SKM-1 (cell line): ENCODE data around the gene MACROH2A2.

Experiments used
- DNase-seq: peaks from one replicate; lab custom pipeline; 2025; ENCODE audit not compliant: unreplicated experiment; lab: John Stamatoyannopoulos, UW

Gene MACROH2A2

DNA sequence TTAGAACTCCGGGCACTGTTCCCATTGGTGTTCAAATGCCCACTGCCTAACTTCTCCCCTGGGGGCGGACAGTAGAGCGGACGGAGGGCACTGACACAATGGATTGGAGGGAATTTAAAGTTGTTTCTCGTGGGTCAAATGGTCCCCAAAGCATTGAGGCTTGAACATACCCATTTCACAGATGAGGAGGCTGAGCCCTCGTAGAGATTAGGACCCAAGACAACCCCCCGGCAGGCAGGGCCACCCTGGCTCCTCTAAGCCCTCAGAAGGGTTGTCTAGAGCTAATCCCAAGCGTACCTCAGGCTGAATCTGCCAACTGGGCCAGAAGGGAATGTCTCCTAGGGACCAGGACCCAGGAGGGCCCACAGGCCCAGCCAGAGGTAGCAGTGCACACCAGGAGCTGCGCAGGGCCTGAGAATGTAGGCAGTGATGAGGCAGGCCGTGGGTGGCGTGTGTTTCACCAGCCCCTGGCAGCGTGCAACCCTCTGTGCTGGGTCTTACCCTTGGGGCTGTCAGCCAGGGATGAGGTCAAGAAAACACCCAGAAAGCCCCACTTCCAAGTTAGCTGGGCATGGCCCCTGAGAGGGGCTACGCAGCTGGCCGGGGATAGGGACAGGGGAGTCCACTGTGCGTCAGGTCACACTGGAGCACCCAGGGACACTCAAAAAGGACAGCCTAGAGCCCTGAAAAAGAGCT is 74.2 kb downstream of the MACROH2A2 start:
- DNase-seq = no peak

DNA sequence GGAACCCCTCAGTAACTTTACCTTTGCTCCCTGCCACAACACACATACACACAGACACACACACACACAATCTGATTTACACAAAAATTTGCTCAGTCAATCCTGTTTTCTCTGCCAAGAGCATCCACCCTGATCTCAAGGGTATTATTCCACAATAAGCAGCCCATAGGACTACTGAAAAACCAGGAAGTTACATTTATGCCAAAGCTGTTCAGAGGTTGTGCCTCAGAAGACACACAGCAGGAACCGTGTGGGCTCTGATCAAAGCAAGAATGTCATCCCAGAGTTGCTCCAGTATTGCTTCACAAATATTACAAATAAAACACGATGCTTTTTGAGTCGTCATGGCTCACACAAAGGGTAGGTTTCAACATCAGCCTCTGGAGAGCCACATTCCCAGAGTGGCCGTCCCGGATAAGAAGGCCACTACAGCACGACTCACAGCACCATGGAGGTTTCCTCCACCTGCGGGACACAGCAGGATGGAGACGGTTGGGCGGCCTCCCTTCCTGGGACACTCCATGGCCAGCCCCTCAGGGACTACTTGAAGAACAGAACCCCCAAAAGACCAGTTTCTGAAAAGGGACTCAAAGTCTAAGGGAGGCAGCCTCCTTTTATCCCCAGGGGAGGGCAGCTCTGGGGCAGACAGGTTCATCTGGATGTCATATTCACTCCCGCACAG is 78.4 kb downstream of the MACROH2A2 start:
- DNase-seq = no peak

DNA sequence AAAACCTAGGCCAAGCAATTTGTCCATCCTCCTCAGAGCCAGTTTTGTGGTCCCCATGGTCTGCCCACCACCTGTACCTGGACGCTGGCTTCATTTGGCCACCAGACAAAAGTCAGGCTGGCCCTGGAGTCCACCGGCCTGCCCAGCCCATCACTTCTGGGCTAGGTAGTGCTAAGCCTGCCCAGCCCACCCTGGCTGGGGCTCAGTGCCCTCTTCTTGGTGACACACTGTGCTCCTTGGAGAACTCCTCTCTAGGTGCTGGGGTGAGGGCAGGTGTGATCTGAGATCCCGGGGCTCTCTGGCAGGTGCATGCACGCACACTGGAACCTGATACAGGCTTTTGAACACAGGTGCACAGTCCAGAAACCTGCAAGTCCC is 78.9 kb downstream of the MACROH2A2 start:
- no peak for DNase-seq

DNA sequence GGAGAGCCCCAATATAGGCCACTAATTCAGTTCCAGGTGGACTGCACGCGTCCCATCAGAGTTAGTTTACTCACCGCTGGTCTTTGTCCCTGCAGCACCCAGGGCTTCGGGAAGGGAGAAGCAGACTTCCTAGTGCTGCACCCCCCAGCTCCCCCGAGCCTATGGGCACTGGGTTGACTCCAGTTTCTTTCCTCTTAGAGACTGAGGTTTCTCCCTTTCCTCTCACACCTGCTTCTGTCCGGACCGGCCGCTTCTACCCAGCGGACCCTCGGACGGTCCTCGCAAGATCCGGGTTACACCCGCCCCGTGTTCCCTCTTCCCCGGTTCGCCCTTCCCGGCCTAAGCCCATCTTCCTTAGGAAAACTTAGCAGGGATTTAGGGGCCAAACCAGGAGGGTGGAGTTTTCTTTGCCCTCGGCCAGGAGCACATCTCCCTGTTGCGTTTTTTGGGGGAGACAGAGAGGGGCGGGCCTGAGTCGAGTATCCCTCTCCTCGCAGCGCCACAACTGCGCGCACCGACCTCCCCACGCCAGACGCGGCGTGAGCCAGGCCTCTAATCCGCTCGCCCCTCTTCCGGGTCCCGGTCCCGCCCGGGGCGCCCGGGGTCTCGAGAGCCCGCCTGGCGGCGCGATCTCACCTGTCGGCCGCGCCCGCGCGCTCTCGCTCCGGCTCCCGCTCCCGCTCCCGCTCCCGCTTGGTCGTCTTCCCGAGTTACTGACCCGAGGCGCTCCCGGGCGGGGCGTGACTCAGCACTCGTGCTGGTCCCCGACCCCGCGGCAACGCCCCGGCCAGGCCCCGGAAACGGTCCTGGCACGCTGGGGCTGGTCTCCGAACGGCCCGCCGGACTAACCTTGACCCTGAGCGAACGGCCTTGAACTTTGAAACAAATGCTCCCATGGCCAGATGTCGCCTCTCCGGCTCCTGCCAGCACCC is 79.7 kb downstream of the MACROH2A2 start, which contains the start of gene AIFM2:
Gene AIFM2 (minus strand): TSS at position 728 of the 932 bp plus-strand sequence. CDS start 8,741 bp downstream, outside the sequence.
- DNase-seq = no peak

DNA sequence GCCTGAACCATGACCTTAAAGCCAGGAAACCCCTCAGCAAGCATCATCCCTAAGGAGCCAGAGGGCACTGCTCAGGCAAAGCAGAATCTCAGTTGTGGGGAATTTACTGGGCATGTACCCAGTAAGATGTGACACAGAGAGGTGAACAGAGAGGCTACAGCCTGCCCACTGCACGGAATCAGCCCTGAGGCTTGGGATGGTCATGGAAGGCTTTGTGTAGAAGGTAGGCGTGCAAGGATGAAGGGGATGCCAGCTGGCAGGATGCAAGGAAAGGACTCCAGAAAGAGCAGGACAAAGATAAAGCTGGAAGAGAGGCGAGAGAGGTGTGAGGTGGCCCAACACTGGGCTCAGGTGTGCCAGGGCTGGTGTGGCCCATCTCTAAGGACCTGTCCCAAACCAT is 82.4 kb downstream of the MACROH2A2 start:
- no peak for DNase-seq

DNA sequence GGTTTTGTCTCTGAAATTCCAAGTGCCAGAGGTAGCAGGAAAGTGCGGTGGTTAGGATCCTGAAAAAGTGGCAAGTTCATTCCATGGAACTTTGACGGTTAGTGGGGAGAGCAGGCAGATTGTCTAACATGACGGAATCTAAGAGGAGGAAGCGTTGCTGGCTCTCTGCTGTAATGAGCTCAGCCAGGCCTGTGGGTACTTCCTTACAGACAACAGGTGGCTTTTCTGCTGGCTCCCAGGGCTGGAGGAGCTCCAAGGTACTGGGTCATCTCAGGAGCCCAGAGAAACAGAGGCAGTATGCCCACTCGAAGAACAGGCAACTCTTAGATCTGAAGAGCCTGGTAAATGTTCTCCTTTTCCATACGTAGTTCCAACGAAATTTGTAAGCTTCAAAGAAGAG is 83.0 kb downstream of the MACROH2A2 start:
- DNase-seq = no peak

DNA sequence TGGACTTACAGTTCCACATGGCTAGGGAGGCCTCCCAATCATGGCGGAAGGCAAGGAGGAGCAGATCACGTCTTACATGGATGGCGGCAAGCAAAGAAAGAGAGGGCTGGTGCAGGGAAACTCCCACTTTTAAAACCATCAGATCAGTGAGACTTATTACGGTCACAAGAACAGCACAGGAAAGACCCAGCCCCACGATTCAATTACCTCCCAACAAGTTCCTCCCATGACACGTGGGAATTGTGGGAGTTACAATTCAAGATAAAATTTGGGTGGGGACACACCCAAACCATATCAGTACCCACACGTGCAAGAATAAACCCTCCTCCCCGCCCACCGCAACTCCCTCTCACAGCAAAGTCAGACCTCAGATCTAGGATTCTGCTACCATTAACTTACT is 84.5 kb downstream of the MACROH2A2 start:
- no peak for DNase-seq

DNA sequence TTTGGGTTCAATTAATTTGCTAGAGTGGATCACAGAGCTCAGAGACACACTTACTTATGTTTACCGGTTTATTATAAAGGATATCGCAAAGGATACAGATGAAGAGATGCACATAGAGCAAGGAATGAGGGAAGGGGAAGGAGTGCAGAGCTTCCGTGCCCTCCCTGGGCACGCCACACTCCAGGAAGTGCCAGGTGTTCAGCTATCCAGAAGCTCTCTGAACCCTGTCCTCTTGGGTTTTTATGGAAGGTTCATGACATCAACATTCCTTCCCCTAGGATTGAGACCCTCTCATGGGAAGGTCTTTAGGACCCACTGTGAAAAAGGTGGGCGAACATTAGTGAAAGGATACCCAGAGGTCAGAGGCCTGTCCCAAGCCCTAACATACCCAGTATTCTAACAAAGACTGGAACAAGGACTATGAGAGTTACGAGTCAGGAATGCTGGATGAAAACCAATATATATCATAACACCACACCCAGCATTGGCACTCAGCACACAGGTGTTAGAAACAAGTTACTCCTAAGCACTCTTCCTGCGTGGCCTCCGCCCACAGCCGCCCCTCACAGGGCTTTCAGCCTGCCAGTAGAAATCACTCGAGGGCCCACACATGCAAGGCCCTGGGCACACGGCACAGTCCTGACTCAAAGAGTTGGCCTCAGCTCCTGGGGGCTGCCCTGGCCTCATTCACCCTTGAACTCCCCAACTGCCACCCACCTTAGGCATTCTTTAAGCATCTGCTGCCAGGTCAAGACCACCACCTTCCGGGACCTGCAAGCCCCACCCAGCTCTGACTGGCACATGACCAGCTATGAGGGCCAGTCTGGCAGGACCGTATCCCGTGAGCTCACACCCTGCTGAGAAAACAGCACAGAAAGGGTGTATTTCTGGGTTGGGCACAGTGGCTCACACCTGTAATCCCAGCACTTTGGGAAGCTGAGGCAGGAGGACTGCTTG is 85.6 kb downstream of the MACROH2A2 start:
- no peak for DNase-seq

DNA sequence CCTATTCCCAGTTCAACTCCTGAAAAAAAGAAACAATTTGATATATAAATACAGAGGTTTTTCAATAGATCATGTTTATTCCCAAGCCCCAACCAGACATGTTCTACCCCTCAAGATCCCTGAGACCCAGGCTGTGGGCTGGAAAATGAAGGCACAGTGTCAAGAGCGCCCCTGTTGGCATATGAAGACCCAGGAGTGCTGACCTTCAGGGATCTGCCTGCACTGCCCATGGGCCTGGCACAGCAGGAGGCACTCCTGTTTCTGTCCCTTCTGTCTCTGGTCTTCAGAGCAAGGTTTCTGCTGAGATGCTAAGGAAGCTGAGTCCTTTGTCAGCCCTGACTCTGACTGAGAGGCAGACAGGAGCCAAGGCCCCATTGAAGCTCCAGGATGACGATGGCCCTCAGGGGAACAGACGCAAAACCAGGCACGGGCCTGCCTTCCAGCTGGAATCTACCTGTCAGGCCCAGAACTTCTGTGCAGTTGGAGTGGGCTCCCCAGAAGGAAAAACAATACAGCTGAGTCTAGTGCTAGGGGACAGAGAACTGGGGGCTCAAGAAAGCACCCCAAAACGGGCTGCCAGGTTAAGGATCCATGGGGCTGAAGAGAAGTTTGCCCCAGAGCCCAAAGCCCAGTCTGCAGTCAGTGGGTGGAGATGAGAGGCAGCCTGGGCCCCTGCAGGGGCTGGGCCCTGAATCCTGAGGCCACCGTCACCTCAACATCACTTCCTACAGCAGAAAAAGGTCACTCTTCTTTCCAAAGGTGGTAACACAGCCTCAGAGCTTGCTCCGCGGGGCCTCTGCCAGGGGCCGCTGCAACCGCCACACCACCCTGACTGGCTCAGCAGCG is 86.7 kb downstream of the MACROH2A2 start:
- no peak for DNase-seq

DNA sequence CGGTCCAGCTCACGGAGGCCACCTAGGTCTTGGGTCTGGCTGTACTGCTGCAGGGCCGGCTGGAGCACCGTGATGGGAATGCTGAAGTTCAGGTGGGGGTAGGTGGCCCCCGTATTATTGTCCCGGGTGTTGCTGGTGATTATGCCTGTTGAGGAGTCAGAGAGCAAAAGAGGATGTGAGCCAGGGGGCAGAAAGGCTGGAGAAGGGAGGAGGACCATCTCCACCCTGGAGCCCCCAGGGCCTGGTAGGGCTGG is 87.3 kb downstream of the MACROH2A2 start:
- no peak for DNase-seq

DNA sequence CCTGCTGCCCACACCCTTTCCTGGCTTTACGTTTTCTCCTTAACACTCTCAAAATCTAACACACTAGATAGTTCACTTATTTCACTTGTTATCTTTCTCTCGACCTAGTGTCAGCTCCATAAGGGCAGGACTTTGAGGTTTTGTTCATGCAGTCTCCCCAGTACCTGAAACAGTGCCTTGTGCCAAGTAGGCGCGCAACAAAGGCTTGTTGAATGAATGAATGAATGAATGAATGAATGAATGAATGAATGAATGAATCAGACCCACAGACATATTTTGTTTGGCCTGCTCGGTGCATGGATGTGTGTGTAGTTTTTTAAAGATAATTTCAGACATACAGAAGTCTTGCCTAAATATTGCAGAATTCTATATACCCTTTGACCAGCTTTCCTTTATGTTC is 87.7 kb downstream of the MACROH2A2 start:
- DNase-seq = no peak

DNA sequence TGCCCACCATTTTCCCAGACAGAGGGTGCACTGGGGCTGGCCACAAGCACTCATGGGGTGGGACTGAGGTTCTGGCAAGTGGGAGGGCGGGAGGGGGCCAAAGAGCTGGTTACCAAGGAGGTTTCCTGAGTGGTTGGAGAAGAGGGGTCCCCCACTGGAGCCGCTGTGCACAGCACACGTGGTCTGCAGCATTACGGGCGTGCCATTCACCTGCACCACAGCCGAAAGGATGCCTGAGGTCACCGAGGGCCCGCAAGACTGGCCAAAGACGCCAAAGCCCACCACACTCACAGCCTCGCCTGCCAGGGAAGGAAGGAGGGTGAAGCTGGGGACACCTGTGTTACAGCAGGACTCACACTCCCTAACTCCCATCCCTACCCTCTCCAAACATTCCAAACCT is 89.9 kb downstream of the MACROH2A2 start:
- DNase-seq = no peak

DNA sequence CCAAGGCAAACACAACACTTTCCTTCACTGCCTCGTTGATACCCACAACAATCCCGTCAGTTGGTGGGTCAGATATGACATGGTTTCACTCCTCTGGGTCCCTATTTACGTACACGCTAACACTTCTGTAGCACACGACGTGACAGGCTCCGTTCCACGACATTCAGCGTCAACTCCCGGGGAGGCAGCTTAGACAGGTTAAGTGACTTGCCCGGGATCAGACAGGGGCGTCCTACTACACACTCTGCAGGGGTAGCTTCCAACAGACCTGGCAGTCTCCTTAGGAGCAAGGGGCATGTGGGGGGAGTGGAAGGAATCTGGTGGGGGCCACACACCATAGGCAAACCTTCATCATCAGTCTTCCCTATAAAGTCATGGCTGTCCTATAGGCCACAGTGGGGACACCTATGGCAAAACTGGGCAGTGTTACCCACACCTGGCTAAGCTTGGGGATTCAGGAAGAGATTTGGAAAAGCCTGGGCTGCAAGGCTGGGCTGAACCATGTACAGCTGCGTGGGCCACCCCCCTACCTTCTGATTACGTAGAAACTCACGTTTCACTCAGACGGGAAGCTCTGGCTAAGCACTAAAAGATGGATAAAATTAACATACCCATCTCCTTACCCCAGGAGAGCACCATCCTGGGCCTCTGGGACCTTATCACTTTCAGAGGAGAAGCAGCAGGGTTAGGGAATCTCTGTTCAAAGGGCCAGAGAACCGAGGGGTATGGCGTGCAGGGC is 91.9 kb downstream of the MACROH2A2 start:
- no peak for DNase-seq

DNA sequence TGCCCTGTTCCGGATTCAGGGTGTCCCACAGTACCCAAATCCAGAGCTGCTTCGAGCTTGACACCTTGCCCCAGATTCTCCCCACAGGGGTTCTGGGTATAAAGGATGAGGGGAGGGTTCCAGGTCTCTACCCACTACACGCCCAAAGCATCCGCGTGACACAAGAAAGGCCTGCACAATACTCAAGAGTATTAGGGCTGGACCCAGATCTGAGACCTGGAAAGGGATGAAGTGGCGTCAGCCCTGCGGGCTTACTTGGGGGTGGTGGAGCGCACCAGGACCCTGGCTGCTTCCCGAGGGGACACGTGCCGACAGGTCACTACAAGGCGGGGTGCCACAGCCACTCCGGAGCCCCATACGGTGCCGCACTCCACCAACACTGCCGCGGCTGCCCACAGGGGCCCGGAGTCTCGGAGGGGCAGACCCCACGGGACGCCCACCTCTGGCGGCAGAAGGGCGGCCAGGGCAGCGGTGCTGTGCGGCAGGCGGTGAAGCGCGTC is 92.6 kb downstream of the MACROH2A2 start:
- DNase-seq = no peak

DNA sequence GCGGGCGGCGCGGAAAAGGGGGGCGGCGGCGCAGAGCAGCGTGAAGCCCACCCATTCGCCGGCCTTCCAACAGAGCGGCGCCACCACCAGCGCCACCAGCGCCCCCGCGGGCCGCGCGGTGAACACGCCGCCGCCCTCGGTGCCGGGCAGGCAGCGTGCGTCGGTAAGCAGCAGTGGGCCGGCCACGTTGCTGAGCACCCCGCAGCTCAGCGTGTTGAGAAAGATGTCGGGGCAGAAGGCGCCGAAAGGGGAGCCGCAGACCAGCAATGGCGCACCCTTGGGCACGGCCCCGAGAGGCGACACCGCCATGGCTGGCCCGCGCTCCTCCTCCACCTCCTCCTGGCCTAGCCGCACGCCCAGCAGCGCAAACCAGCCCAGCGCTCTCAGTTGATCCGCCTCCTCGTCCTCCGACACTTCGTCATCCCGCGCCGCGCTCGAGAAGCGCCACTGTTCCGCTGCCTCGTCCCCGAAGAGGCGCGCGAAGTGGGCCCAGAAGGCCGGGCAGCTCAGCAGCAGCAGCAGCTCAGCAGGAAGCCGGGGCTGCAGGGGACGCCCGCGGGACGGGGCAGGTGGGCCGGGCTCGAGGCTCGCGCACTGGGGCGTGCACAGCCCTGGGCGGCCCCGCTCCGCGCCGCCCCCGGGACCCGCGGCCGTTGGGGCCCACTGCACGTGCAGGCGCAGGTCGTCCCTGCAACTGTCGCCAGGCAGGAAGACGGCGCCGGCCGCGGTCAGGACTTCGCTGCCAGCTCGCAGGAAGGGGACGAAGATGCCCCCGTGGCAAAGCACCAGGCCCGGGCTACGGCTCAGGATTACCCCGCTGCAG is 93.2 kb downstream of the MACROH2A2 start:
- peak; percentile 46 for DNase-seq

DNA sequence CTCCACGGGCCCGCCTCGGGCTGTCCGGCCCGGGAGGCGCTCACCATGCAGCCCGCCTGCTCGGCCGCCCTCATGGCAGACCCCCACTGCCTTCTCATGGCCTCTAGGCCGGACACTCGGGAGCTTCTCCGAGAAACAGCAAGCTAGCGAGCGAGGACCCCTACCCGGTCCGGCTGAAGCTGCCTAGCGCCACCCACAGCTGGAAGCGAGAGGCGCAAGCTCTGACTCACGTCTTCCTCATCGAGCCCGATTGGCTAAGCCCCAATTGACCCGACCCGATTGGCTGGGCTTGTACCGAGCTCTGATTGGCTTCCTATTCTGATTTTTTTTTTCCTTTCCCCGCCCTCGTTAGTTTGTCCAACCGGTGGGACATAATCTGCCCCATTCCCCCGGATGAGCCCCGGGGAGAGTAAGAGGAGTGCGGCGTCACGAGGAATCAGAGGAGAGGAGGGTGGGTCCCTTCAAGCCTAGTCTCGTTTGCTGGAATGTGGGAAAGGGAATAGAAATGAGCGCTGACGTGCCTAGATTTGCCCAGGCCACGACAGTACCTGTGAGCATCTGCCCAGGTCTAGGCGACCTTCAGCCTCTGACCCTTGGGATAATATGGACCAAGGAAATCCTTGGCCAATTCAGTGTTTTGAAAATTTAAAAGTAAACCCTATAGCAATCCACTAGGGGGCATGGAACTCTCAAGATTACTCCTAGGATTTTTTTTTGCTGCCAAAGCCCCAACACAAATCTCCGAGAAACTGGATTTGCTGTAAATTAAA is 94.0 kb downstream of the MACROH2A2 start, which contains the start of gene TYSND1:
Gene TYSND1 (minus strand): TSS at position 212 of the 770 bp plus-strand sequence. CDS start 114 bp downstream, at position 98.
- DNase-seq = peak; percentile 92

DNA sequence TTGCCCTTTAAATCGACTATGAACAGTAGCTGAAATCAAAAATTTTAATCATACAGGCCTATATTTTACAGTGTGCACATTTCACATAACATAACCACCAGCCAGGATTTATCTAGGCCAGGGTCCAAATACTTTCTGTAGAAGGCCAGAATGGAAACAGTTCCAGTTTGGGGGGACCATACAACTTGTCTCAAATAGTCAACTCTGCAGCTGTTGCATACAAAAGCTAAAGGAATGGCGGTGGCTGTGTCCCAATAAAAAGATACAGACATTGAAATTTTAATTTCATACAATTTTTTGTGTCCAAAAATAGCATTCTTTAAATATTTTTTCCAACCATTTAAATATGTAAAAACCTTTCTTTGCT is 94.6 kb downstream of the MACROH2A2 start:
- no peak for DNase-seq
